ENCODE measurements around the gene MTHFD1L.

MTHFD1L gene

GRCh38 chr6:150967381-150967780 lies 101.9 kb downstream of the MTHFD1L start:
- no peak for TF ChIP-seq CTCF (IDR thresholded peaks at IDR 0.05; ENCODE audit: control insufficient read depth, extremely low read depth, insufficient read depth)
- no peak for DNase-seq (ENCODE audit: low read depth)
- no peak overlapping the region for H3K4me3 ChIP-seq (ENCODE audit: low read depth, low read length)

GRCh38 chr6:150967910-150968309 lies 102.4 kb downstream of the MTHFD1L start:
- DNase-seq (ENCODE audit: low read depth), result no peak
- TF ChIP-seq CTCF (IDR thresholded peaks at IDR 0.05; ENCODE audit: control insufficient read depth, extremely low read depth, insufficient read depth), result no peak
- no peak overlapping the region for H3K4me3 ChIP-seq (ENCODE audit: low read depth, low read length)

- no peak for DNase-seq (ENCODE audit: low read depth)
- H3K4me3 ChIP-seq (ENCODE audit: low read depth, low read length), result no peak overlapping the region
- no peak for TF ChIP-seq CTCF (IDR thresholded peaks at IDR 0.05; ENCODE audit: control insufficient read depth, extremely low read depth, insufficient read depth)
These were observed 104.4 kb downstream of the MTHFD1L start for GRCh38 chr6:150969901-150970300.

- no peak for DNase-seq (ENCODE audit: low read depth)
- no peak overlapping the region for H3K4me3 ChIP-seq (ENCODE audit: low read depth, low read length)
- TF ChIP-seq CTCF (IDR thresholded peaks at IDR 0.05; ENCODE audit: control insufficient read depth, extremely low read depth, insufficient read depth), result no peak
These were observed 105.7 kb downstream of the MTHFD1L start for GRCh38 chr6:150971219-150971618.

GRCh38 chr6:150975136-150975535 lies 109.6 kb downstream of the MTHFD1L start:
- DNase-seq (ENCODE audit: low read depth), result no peak
- TF ChIP-seq CTCF (IDR thresholded peaks at IDR 0.05; ENCODE audit: control insufficient read depth, extremely low read depth, insufficient read depth), result no peak

GRCh38 chr6:150977281-150977680 lies 111.8 kb downstream of the MTHFD1L start:
- TF ChIP-seq CTCF (IDR thresholded peaks at IDR 0.05; ENCODE audit: control insufficient read depth, extremely low read depth, insufficient read depth), result no peak
- no peak overlapping the region for H3K4me3 ChIP-seq (ENCODE audit: low read depth, low read length)

More at GRCh38 chr6:150975136-150975535, 109.6 kb downstream of the MTHFD1L start:
- H3K4me3 ChIP-seq (ENCODE audit: low read depth, low read length), result no peak overlapping the region

GRCh38 chr6:150978624-150979023 lies 113.1 kb downstream of the MTHFD1L start:
- no peak for DNase-seq (ENCODE audit: low read depth)
- TF ChIP-seq CTCF (IDR thresholded peaks at IDR 0.05; ENCODE audit: control insufficient read depth, extremely low read depth, insufficient read depth), result no peak
- H3K4me3 ChIP-seq (ENCODE audit: low read depth, low read length), result no peak overlapping the region

More at GRCh38 chr6:150977281-150977680, 111.8 kb downstream of the MTHFD1L start:
- no peak for DNase-seq (ENCODE audit: low read depth)

Measured in LNCaP clone FGC (cell line).